OCI-LY7 (cell line): ENCODE measurements around the gene VPS26B. TPM values are rescaled to one million over a fixed set of nuclear protein-coding genes. Genes with fewer than 3 reads are reported as not detected.
"Not testable (repeated sequence)": the region's sequence is repeated elsewhere in the genome, so short reads cannot be mapped to it uniquely, and the experiment has no call there.

Experiments
- BruUV-seq: library from RNA; stranded (reverse); fragments of 400-500 nt; replicated peaks from 2 replicates; lab custom pipeline; 2021; lab: Mats Ljungman, UMichigan
- CTCF ChIA-PET: fragments of 300-600 bp; sonication (Branson Sonifier 250); formaldehyde crosslinking; loops from one replicate; lab custom pipeline; 2022; ENCODE audit warnings: antibody characterized with exemption; ENCODE audit not compliant: unreplicated experiment; lab: Charles Lee
- POLR2A ChIA-PET: fragments of 300-600 bp; sonication (Branson Sonifier 250); formaldehyde crosslinking; loops from one replicate; lab custom pipeline; 2022; ENCODE audit warnings: antibody characterized with exemption; lab: Charles Lee
- DNase-seq: peaks from one replicate; pipeline ENCODE4 v3.0.0-alpha.2; 2015; ENCODE audit warnings: low spot score
- H2AFZ ChIP-seq: fragments of 200-600 bp; sonication (generic), shearing (Covaris generic); 2 replicates; pipeline ENCODE4 v1.6.1; 2014; ENCODE audit warnings: mild to moderate bottlenecking, antibody characterized with exemption, low read length, moderate library complexity
- H3K27ac ChIP-seq: fragments of 200-600 bp; sonication (generic); 2 replicates; pipeline ENCODE4 v1.5.1; 2014; ENCODE audit warnings: mixed run types, low read depth, mild to moderate bottlenecking, moderate library complexity, low read length, inconsistent platforms; ENCODE audit not compliant: poor library complexity, severe bottlenecking
- H3K36me3 ChIP-seq: fragments of 200-600 bp; sonication (generic); 2 replicates; pipeline ENCODE4 v1.6.1; 2014; ENCODE audit warnings: mild to moderate bottlenecking, antibody characterized with exemption, low read length, moderate library complexity, mixed read lengths; ENCODE audit not compliant: insufficient read depth
- H3K4me1 ChIP-seq: fragments of 200-600 bp; sonication (generic); 2 replicates; pipeline ENCODE4 v1.5.1; 2014; ENCODE audit warnings: mild to moderate bottlenecking, low read length; ENCODE audit not compliant: insufficient read depth, poor library complexity, severe bottlenecking
- H3K4me2 ChIP-seq: fragments of 200-600 bp; sonication (generic); 2 replicates; pipeline ENCODE4 v1.6.1; 2014; ENCODE audit warnings: mild to moderate bottlenecking, low read length
- H3K4me3 ChIP-seq: fragments of 200-600 bp; sonication (generic); 2 replicates; pipeline ENCODE4 v1.5.1; 2014; ENCODE audit warnings: mild to moderate bottlenecking, low read depth, low read length; ENCODE audit not compliant: poor library complexity, severe bottlenecking
- H3K79me2 ChIP-seq: fragments of 200-600 bp; sonication (generic); 2 replicates; pipeline ENCODE4 v1.6.1; 2016; ENCODE audit warnings: low read depth, mild to moderate bottlenecking, low read length, moderate library complexity, mixed read lengths; ENCODE audit not compliant: insufficient read depth
- H3K9me2 ChIP-seq: fragments of 200-600 bp; sonication (generic); 2 replicates; pipeline ENCODE4 v1.6.1; 2016; ENCODE audit warnings: mild to moderate bottlenecking, low read length, mixed read lengths; ENCODE audit not compliant: insufficient read depth
- H3K9me3 ChIP-seq: fragments of 200-600 bp; sonication (generic); 2 replicates; pipeline ENCODE4 v1.6.1; 2014; ENCODE audit warnings: mild to moderate bottlenecking, mixed run types, low read length, mixed read lengths
- H4K20me1 ChIP-seq: fragments of 200-600 bp; sonication (generic); 2 replicates; pipeline ENCODE4 v1.6.1; 2014; ENCODE audit warnings: mild to moderate bottlenecking, antibody characterized with exemption, low read length, moderate library complexity, mixed read lengths; ENCODE audit not compliant: insufficient read depth
- CTCF ChIP-seq: fragments of 200-600 bp; sonication (generic); conservative IDR thresholded peaks from 2 replicates; pipeline ENCODE4 v1.5.1; 2014; ENCODE audit warnings: mild to moderate bottlenecking, antibody characterized with exemption, low read length, moderate library complexity, mixed read lengths
- EZH2phosphoT487 ChIP-seq: fragments of 200-600 bp; sonication (generic); IDR thresholded peaks from 2 replicates; pipeline ENCODE4 v1.6.1; 2018; ENCODE audit warnings: low read depth, borderline replicate concordance, mild to moderate bottlenecking, mixed run types, antibody characterized with exemption, low read length, moderate library complexity, mixed read lengths
- intact Hi-C: fragments of 100-400 bp; cut with micrococcal nuclease; formaldehyde crosslinking; loops from one replicate; pipeline ENCODE4 v1.10.0; 2022; ENCODE audit not compliant: unreplicated experiment
- total RNA-seq, 2 experiments: library from RNA; depleted of rRNA in 1 of 2; stranded (reverse); fragments of >200 nt in 1 of 2; shearing (Covaris generic) in 1 of 2; gene quantifications; 2 replicates each; pipeline ENCODE4 v1.2.3, GENCODE V29; 2014 to 2022

VPS26B gene
- total RNA-seq, 2 experiments from 2014 or later, result 24.9 to 25.1 TPM

GRCh38 chr11:134276396-134277182 is 52.1 kb downstream of the VPS26B start:
- no peak overlapping the region for H3K27ac ChIP-seq
- no peaks in the 10 kb centered on the region for H3K9me3 ChIP-seq
- no peak overlapping the region for H3K4me2 ChIP-seq
- ChIA-PET POLR2A (no interaction called here), CTCF (no interaction called here)
- H3K9me2 ChIP-seq, result no peaks in the 10 kb centered on the region
- no peaks in the 10 kb centered on the region for H3K4me1 ChIP-seq
- no peaks in the 10 kb centered on the region for H4K20me1 ChIP-seq
- intact Hi-C loops, result no loop called here
- H3K79me2 ChIP-seq, result no peaks in the 10 kb centered on the region
- BruUV-seq, result no TSS peak
- H3K4me3 ChIP-seq, result no peak overlapping the region
- no peak for TF ChIP-seq EZH2phosphoT487
- no peak overlapping the region for H2AFZ ChIP-seq
- H3K36me3 ChIP-seq, result no peaks in the 10 kb centered on the region
- DNase-seq, result no peak

GRCh38 chr11:134277183-134278001 is 52.9 kb downstream of the VPS26B start:
- no TSS peak for BruUV-seq
- H2AFZ ChIP-seq, result no peak overlapping the region
- no peaks in the 10 kb centered on the region for H3K9me2 ChIP-seq
- no peak overlapping the region for H3K27ac ChIP-seq
- no peaks in the 10 kb centered on the region for H3K4me1 ChIP-seq
- H3K4me3 ChIP-seq, result no peak overlapping the region
- no peaks in the 10 kb centered on the region for H3K9me3 ChIP-seq
- H4K20me1 ChIP-seq, result no peaks in the 10 kb centered on the region
- no peaks in the 10 kb centered on the region for H3K79me2 ChIP-seq
- no peaks in the 10 kb centered on the region for H3K36me3 ChIP-seq
- no peak for DNase-seq
- CTCF ChIA-PET, result no interaction called here
- TF ChIP-seq EZH2phosphoT487 (no peak), CTCF (no peak)
- intact Hi-C loops, result no loop called here
- H3K4me2 ChIP-seq, result no peak overlapping the region
- POLR2A ChIA-PET, result no interaction called here

- TF ChIP-seq EZH2phosphoT487 (no peak), CTCF (no peak)
- BruUV-seq, result no TSS peak
- Histone ChIP-seq H3K27ac (no peak overlapping the region), H2AFZ (no peak overlapping the region), H3K9me3 (no peaks in the 10 kb centered on the region), H3K9me2 (no peaks in the 10 kb centered on the region), H3K79me2 (no peaks in the 10 kb centered on the region), H3K36me3 (no peaks in the 10 kb centered on the region), H3K4me1 (no peaks in the 10 kb centered on the region), H3K4me3 (no peak overlapping the region), H4K20me1 (no peaks in the 10 kb centered on the region), H3K4me2 (no peak overlapping the region)
- ChIA-PET POLR2A (interaction anchor here (0.9 to 1.0 kb wide), 2 partner anchors 15 to 25 kb away, joined by 3 to 6 read pairs; partner anchors contain the start of genes ACAD8 and THYN1), CTCF (no interaction called here)
- no peak for DNase-seq
- intact Hi-C loops, result no loop called here
Measured at GRCh38 chr11:134278356-134278755, 53.9 kb downstream of the VPS26B start.

GRCh38 chr11:134281635-134282034 is 57.2 kb downstream of the VPS26B start:
- H3K9me3 ChIP-seq, H3K4me2 ChIP-seq, H3K9me2 ChIP-seq, DNase-seq, POLR2A ChIA-PET, H3K4me1 ChIP-seq, H2AFZ ChIP-seq, H4K20me1 ChIP-seq, BruUV-seq, H3K27ac ChIP-seq, H3K36me3 ChIP-seq, CTCF ChIA-PET, H3K79me2 ChIP-seq, intact Hi-C loops, H3K4me3 ChIP-seq: not testable (repeated sequence)
